Measurements from ENCODE around the gene ARHGEF26.

Gene ARHGEF26

GRCh38 chr3:154210986-154211385 is 89.8 kb downstream of the ARHGEF26 start:
- Histone ChIP-seq H3K27ac (replicated peaks) (no peak overlapping the region), H3K4me3 (replicated peaks; ENCODE audit: insufficient read depth, low read length) (no peak overlapping the region), H3K27me3 (ENCODE audit: insufficient read depth, poor library complexity, severe bottlenecking) (no peaks in the 10 kb centered on the region)
- no peak for DNase-seq (ENCODE audit: low read depth in 1 of 2, low spot score in 1 of 2)
- TF ChIP-seq POLR2AphosphoS5 (IDR thresholded peaks at IDR 0.05; ENCODE audit: low read depth) (no peak), REST (IDR thresholded peaks at IDR 0.05; ENCODE audit: insufficient replicate concordance, low read depth) (no peak), CTCF (IDR thresholded peaks at IDR 0.05; ENCODE audit: insufficient read depth, low read length) (no peak), SPI1 (IDR thresholded peaks at IDR 0.05; ENCODE audit: borderline replicate concordance, low read depth) (no peak), GABPA (IDR thresholded peaks at IDR 0.05; ENCODE audit: low read depth) (no peak)

- TF ChIP-seq SPI1 (IDR thresholded peaks at IDR 0.05; ENCODE audit: borderline replicate concordance, low read depth) = no peak
- Histone ChIP-seq H3K27me3 (ENCODE audit: insufficient read depth, poor library complexity, severe bottlenecking) (no peaks in the 10 kb centered on the region), H3K4me3 (replicated peaks; ENCODE audit: insufficient read depth, low read length) (no peak overlapping the region), H3K27ac (replicated peaks) (no peak overlapping the region)
- no peak for DNase-seq (ENCODE audit: low read depth in 1 of 2, low spot score in 1 of 2)
Measured at GRCh38 chr3:154214306-154214705, 93.1 kb downstream of the ARHGEF26 start.

GRCh38 chr3:154217671-154218070 is 96.5 kb downstream of the ARHGEF26 start:
- DNase-seq (ENCODE audit: low read depth in 1 of 2, low spot score in 1 of 2) = no peak
- TF ChIP-seq SPI1 (IDR thresholded peaks at IDR 0.05; ENCODE audit: borderline replicate concordance, low read depth) (no peak), POLR2AphosphoS5 (IDR thresholded peaks at IDR 0.05; ENCODE audit: low read depth) (no peak), CTCF (IDR thresholded peaks at IDR 0.05; ENCODE audit: insufficient read depth, low read length) (no peak), GABPA (IDR thresholded peaks at IDR 0.05; ENCODE audit: low read depth) (no peak), REST (IDR thresholded peaks at IDR 0.05; ENCODE audit: insufficient replicate concordance, low read depth) (no peak)
- Histone ChIP-seq H3K27ac (replicated peaks) (no peak overlapping the region), H3K27me3 (ENCODE audit: insufficient read depth, poor library complexity, severe bottlenecking) (no peaks in the 10 kb centered on the region), H3K4me3 (replicated peaks; ENCODE audit: insufficient read depth, low read length) (no peak overlapping the region)

GRCh38 chr3:154218728-154219127 is 97.5 kb downstream of the ARHGEF26 start:
- Histone ChIP-seq H3K27ac (replicated peaks) (no peak overlapping the region), H3K4me3 (replicated peaks; ENCODE audit: insufficient read depth, low read length) (no peak overlapping the region), H3K27me3 (ENCODE audit: insufficient read depth, poor library complexity, severe bottlenecking) (no peaks in the 10 kb centered on the region)
- TF ChIP-seq POLR2AphosphoS5 (IDR thresholded peaks at IDR 0.05; ENCODE audit: low read depth) (no peak), GABPA (IDR thresholded peaks at IDR 0.05; ENCODE audit: low read depth) (no peak), CTCF (IDR thresholded peaks at IDR 0.05; ENCODE audit: insufficient read depth, low read length) (no peak), SPI1 (IDR thresholded peaks at IDR 0.05; ENCODE audit: borderline replicate concordance, low read depth) (no peak), REST (IDR thresholded peaks at IDR 0.05; ENCODE audit: insufficient replicate concordance, low read depth) (no peak)
- DNase-seq (ENCODE audit: low read depth in 1 of 2, low spot score in 1 of 2) = no peak

All from HL-60 (cell line).